Fibroblast of the aortic adventitia (primary cell): ENCODE measurements around the gene CCDC167. TPM values are rescaled to one million over a fixed set of nuclear protein-coding genes. Genes with fewer than 3 reads are reported as not detected.

ENCODE experiments used
- DNase-seq: peaks from one replicate; pipeline ENCODE4 v3.0.0-alpha.2; 2010; ENCODE audit warnings: low read depth
- H3K4me3 ChIP-seq: 2 replicates; pipeline ENCODE4 v1.5.1; 2011; ENCODE audit warnings: low read depth, mild to moderate bottlenecking, control low read depth, low read length, moderate library complexity
- CTCF ChIP-seq: IDR thresholded peaks from 2 replicates; pipeline ENCODE4 v1.5.1; 2011; ENCODE audit warnings: mild to moderate bottlenecking, low read length, control low read depth, inconsistent platforms; ENCODE audit not compliant: insufficient read depth
- total RNA-seq: library from RNA; depleted of rRNA; stranded (reverse); fragments of >200 nt; gene quantifications from 2 replicates; pipeline ENCODE4 v1.2.3, GENCODE V29; 2012; ENCODE audit warnings: low replicate concordance

CCDC167 gene
- total RNA-seq, 1 donor, result 35.0 TPM

- no peak overlapping the region for H3K4me3 ChIP-seq
- no peak for TF ChIP-seq CTCF
- no peak for DNase-seq
Observed at GRCh38 chr6:37495244-37495934, 4.3 kb downstream of the CCDC167 start.

- TF ChIP-seq CTCF, result no peak
- no peak overlapping the region for H3K4me3 ChIP-seq
- DNase-seq, result no peak
Observed at GRCh38 chr6:37493661-37493995, 6.1 kb downstream of the CCDC167 start.

- no peak for DNase-seq
- no peak for TF ChIP-seq CTCF
- no peak overlapping the region for H3K4me3 ChIP-seq
Observed at GRCh38 chr6:37492991-37493660, 6.6 kb downstream of the CCDC167 start.

DNA sequence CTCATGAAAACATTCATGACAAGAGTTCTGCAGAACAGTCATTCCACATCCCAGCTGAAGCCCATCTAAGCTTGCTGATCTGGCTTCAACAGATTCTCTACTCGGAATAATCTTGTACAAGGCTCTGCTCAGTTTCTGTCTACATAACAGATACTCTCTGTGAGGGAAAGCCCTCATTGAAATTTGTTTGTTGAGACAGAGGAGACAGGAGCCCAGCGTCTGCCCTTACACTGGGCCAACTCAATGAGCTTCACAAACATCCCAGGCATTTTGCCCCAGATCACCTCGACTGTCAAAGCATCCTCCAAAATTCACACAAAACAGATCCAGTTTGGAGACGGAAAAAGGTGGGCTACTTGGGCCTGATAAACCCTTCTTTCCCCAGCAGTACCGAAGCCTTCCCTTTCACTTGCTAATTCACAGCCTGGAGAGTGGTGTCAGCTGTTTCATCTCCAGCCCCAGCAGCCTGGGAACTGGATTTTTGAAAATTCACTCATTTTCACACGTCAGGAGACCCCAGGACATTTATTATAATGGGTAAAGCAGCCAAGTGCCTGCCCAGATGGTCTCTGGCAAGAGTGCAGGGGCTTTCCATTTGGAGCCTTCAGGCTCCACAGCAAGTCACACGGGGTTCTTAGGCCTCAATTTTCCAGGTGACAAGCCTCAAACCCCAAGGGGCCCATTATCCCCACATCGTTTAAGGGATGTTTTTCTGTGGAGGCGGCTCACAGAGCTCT is 7.3 kb downstream of the CCDC167 start:
- no peak for TF ChIP-seq CTCF

DNA sequence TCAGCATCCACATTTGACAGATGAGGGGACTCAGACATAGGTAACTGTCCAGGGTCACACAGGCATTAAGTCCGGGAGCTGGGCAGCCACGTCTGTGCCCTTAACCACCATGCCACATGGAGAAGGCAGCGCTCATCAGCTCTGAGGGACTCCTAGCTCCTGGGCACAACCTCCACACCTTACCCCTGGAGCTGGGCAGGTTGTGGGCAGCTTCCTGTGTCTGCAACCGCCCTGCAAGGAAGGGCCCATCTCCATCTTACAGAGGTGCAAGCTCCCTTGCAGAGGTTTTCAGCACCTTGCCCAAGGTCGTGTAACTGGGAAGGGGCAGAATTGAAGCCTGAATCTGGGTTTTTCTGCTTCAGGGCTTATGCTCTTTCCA is 7.9 kb downstream of the CCDC167 start:
- DNase-seq, result no peak
- no peak for TF ChIP-seq CTCF
- no peak overlapping the region for H3K4me3 ChIP-seq

More for the DNA sequence above, 7.3 kb downstream of the CCDC167 start:
- no peak for DNase-seq
- H3K4me3 ChIP-seq, result no peak overlapping the region

DNA sequence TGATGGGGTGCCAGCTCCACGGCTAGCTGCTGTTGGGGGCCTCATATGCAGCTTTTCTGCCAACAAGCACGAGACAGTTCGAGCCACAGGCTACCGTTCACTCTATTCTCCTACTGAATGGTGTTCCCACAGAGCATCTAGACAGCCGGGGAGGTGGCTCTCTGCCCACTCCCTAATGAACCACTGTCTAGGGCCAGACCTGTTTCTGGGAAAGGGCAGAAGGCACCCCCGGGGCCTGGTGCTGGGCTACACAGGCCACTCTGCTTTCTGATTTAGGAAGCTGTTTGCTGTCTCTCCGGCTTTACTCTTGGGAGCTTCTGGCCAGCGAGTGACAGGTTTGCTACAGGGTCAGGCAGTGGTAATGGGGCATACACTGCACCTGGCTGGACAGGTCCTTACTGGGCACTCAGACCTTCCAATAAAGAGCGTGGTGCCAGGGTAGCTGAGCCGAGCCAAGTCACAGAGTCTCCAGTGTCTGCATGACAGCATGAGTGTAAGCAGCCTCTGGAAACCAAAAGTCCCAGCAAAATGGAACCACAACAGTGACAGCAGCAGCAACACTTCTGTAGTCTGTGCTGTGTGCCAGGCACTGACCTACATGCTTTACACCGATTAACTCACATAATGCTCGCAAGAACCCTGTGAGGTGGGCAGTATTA is 8.4 kb downstream of the CCDC167 start:
- H3K4me3 ChIP-seq, result no peak overlapping the region
- DNase-seq, result no peak
- no peak for TF ChIP-seq CTCF
